Hepatocyte (in vitro differentiated cells): ENCODE results near the gene MFSD2A. TPM values are rescaled to one million over a fixed set of nuclear protein-coding genes. Genes with fewer than 3 reads are reported as not detected.

Source experiments
- DNase-seq: peaks from one replicate; pipeline ENCODE4 v3.0.0-alpha.2; 2016; ENCODE audit warnings: low spot score
- H2AFZ ChIP-seq: fragments of 200-600 bp; sonication (generic); 2 replicates; pipeline ENCODE4 v1.6.0; 2016; ENCODE audit warnings: antibody characterized with exemption, mild to moderate bottlenecking
- H3K27ac ChIP-seq: fragments of 200-600 bp; sonication (generic); 2 replicates; pipeline ENCODE4 v1.5.1; 2016; ENCODE audit warnings: mild to moderate bottlenecking
- H3K27me3 ChIP-seq: fragments of 200-600 bp; sonication (generic); 2 replicates; pipeline ENCODE4 v1.6.1; 2016
- H3K36me3 ChIP-seq: fragments of 200-600 bp; sonication (generic); replicated peaks from 2 replicates; pipeline ENCODE4 v1.5.1; 2016; ENCODE audit warnings: low read depth; ENCODE audit not compliant: insufficient read depth
- H3K4me1 ChIP-seq: fragments of 200-600 bp; sonication (generic); 2 replicates; pipeline ENCODE4 v1.5.1; 2016; ENCODE audit warnings: mild to moderate bottlenecking, moderate library complexity; ENCODE audit not compliant: insufficient read depth
- H3K4me2 ChIP-seq: fragments of 200-600 bp; sonication (generic); 2 replicates; pipeline ENCODE4 v1.6.0; 2016
- H3K4me3 ChIP-seq: fragments of 200-600 bp; sonication (generic); 2 replicates; pipeline ENCODE4 v1.5.1; 2016; ENCODE audit warnings: mild to moderate bottlenecking
- H3K79me2 ChIP-seq: fragments of 200-600 bp; sonication (generic); 2 replicates; pipeline ENCODE4 v1.6.0; 2017; ENCODE audit warnings: mild to moderate bottlenecking
- H3K9me2 ChIP-seq: fragments of 200-600 bp; sonication (generic); replicated peaks from 2 replicates; pipeline ENCODE4 v1.6.0; 2017; ENCODE audit warnings: mild to moderate bottlenecking; ENCODE audit not compliant: insufficient read depth
- H3K9me3 ChIP-seq: fragments of 200-600 bp; sonication (generic); 2 replicates; pipeline ENCODE4 v1.5.1; 2016; ENCODE audit warnings: low read depth, mild to moderate bottlenecking
- H4K20me1 ChIP-seq: fragments of 200-600 bp; sonication (generic); 2 replicates; pipeline ENCODE4 v1.6.0; 2016; ENCODE audit warnings: mild to moderate bottlenecking; ENCODE audit not compliant: insufficient read depth, poor library complexity, severe bottlenecking
- CTCF ChIP-seq: fragments of 200-600 bp; sonication (generic); IDR thresholded peaks from 2 replicates; pipeline ENCODE4 v1.5.1; 2016; ENCODE audit warnings: antibody characterized with exemption, mild to moderate bottlenecking; ENCODE audit not compliant: poor library complexity
- EZH2 ChIP-seq: fragments of 200-600 bp; sonication (generic); IDR thresholded peaks from 2 replicates; pipeline ENCODE4 v1.6.1; 2016; ENCODE audit warnings: antibody characterized with exemption, mild to moderate bottlenecking, borderline replicate concordance
- EZH2phosphoT487 ChIP-seq: fragments of 200-600 bp; sonication (generic); IDR thresholded peaks from one replicate; pipeline ENCODE4 v1.6.1; 2018; ENCODE audit warnings: antibody characterized with exemption, mild to moderate bottlenecking, low read depth, moderate library complexity; ENCODE audit not compliant: unreplicated experiment, severe bottlenecking
- WGBS: methylation state at CpG from one replicate; pipeline ENCODE4 v1.1.6; 2016; ENCODE audit warnings: low lambda C conversion rate; ENCODE audit errors: missing lambda C conversion rate; 5-methylcytosine and 5-hydroxymethylcytosine counted together
- polyA plus RNA-seq: library from polyadenylated mRNA; unstranded; fragments of >200 nt; fragmentation: Nextera tagmentation; extraction: Ambion mirVana; gene quantifications from 2 replicates; pipeline ENCODE4 v1.2.1, GENCODE V29; 2016
- total RNA-seq: library from RNA; depleted of rRNA; stranded (reverse); fragments of >200 nt; gene quantifications from 2 replicates; pipeline ENCODE4 v1.2.3, GENCODE V29; 2014

Gene MFSD2A
- total and polyA plus RNA-seq, 2 experiments from 2014 or later: 4.8 to 9.8 TPM

- 73% methylated on average over 4 of the region's 4 CpGs for WGBS
- Histone ChIP-seq H3K4me3 (no peak overlapping the region), H3K79me2 (no peaks in the 10 kb centered on the region), H3K4me2 (no peak overlapping the region), H3K36me3 (no peaks in the 10 kb centered on the region), H2AFZ (no peak overlapping the region), H3K9me3 (no peaks in the 10 kb centered on the region), H3K27me3 (no peaks in the 10 kb centered on the region), H4K20me1 (no peaks in the 10 kb centered on the region), H3K9me2 (no peaks in the 10 kb centered on the region), H3K4me1 (no peaks in the 10 kb centered on the region), H3K27ac (peak overlapping the region; percentile 9)
- no peak for DNase-seq
- no peak for TF ChIP-seq EZH2phosphoT487
- no peak for TF ChIP-seq EZH2
- no peak for TF ChIP-seq CTCF
These were observed 15.3 kb downstream of the MFSD2A start for GRCh38 chr1:39970274-39970673.

DNA sequence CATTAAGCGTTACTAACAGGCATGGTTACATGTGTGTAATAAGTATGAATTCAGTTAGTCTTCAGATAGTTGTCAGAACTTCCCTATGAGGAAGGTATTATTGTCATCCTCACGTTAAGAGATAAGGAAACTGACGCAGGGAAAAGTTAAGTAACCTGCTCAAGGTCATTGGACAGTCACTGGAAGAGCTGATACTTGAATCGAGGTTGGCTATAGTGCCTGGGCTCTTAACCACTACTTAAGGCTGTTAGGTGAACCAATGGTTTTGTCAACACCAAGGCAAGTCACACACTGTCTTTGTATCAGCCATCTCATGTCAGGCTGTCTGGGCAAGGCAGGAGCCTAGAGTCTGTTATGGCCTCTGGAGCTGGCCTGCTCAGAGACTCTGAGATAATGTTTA lies 16.2 kb downstream of the MFSD2A start:
- Histone ChIP-seq H4K20me1 (no peaks in the 10 kb centered on the region), H3K36me3 (no peaks in the 10 kb centered on the region), H3K4me1 (no peaks in the 10 kb centered on the region), H3K27ac (peak overlapping the region; percentile 4), H3K4me3 (no peak overlapping the region), H3K9me2 (no peaks in the 10 kb centered on the region), H3K27me3 (no peaks in the 10 kb centered on the region), H3K79me2 (no peaks in the 10 kb centered on the region), H2AFZ (no peak overlapping the region), H3K4me2 (no peak overlapping the region), H3K9me3 (no peaks in the 10 kb centered on the region)
- DNase-seq: no peak
- TF ChIP-seq CTCF (no peak), EZH2 (no peak), EZH2phosphoT487 (no peak)
- 82% methylated on average over 4 of the region's 4 CpGs for WGBS

- Histone ChIP-seq H2AFZ (no peak overlapping the region), H3K4me2 (no peak overlapping the region)
- TF ChIP-seq EZH2: no peak
- TF ChIP-seq CTCF: peak; percentile 92
- no peak for TF ChIP-seq EZH2phosphoT487
These were observed 18.7 kb downstream of the MFSD2A start for GRCh38 chr1:39973503-39974135.

More at GRCh38 chr1:39973503-39974135, 18.7 kb downstream of the MFSD2A start:
- Histone ChIP-seq H3K27me3 (no peaks in the 10 kb centered on the region), H3K79me2 (no peaks in the 10 kb centered on the region), H3K36me3 (no peaks in the 10 kb centered on the region), H3K4me1 (no peaks in the 10 kb centered on the region), H4K20me1 (no peaks in the 10 kb centered on the region), H3K4me3 (no peak overlapping the region), H3K27ac (no peak overlapping the region), H3K9me2 (no peaks in the 10 kb centered on the region), H3K9me3 (no peaks in the 10 kb centered on the region)
- DNase-seq: peak; percentile 86
- 46% methylated on average over 9 of the region's 9 CpGs for WGBS
